ENCODE results near the gene GASK1A. TPM values are rescaled to one million over a fixed set of nuclear protein-coding genes. Genes with fewer than 3 reads are reported as not detected.

The GASK1A gene
- total and polyA plus RNA-seq, 2 of the 8 experiments (the other 6 are each of a cell fraction or from before 2014, with no cell fraction given) = 4.7 to 7.9 TPM

DNA sequence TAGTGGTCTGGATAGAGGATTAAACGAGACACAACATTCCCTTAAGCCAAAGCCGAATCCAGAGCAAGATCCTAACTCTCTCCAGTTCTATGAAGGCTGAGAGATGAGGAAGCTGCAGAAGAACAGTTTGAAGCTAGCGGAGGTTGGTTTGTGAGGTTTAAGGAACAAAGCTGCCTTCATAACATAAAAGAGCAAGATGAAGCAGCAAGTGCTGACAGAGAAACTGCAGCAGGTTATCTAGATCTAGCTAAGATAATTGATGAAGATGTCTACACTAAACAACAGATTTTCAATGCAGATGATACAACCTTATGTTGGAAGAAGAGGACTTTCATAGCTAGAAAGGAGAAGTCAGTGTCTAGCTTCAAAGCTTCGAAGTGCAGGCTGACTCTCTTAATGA lies 14.8 kb upstream of the GASK1A start:
- H2BK20ac ChIP-seq (ENCODE audit: low read length) = no peak overlapping the region
- H3K23ac ChIP-seq (ENCODE audit: insufficient read length) = no peak overlapping the region
- no peak overlapping the region for H2AFZ ChIP-seq (ENCODE audit: low read length)
- H2BK5ac ChIP-seq (ENCODE audit: low read depth, low read length) = no peak overlapping the region
- no peak overlapping the region for H2AK5ac ChIP-seq (ENCODE audit: low read depth, low read length)
- no peak overlapping the region for H2BK15ac ChIP-seq (ENCODE audit: low read length)
- ChIA-PET POLR2A (ENCODE audit: partially characterized antibody) (interaction anchor here (1.2 to 2.3 kb wide), 2 partner anchors 15 to 19 kb away, joined by 3 to 7 read pairs; partner anchors contain the start of gene GASK1A), CTCF (ENCODE audit: partially characterized antibody) (interaction anchor here (0.8 to 5.8 kb wide), 12 partner anchors 15 to 189 kb away, joined by 3 to 111 read pairs (median 4); partner anchors contain the start of gene GASK1A)
- H2BK12ac ChIP-seq (ENCODE audit: low read depth, low read length) = no peak overlapping the region
- H3K79me1 ChIP-seq (ENCODE audit: low read depth, low read length) = no peaks in the 10 kb centered on the region
- H3K4ac ChIP-seq (replicated peaks; ENCODE audit: insufficient read length, low read depth, low read length) = no peak overlapping the region
- H3K9me3 ChIP-seq (ENCODE audit: insufficient read depth in 2 of 2, low read depth in 1 of 2, low read length in 1 of 2) = no peaks in the 10 kb centered on the region
- no peak overlapping the region for H4K91ac ChIP-seq (replicated peaks; ENCODE audit: insufficient read length, low read length)
- no peak overlapping the region for H2BK120ac ChIP-seq (replicated peaks; ENCODE audit: low read depth, low read length)
- WGBS, 2 experiments (ENCODE audit: extremely low coverage in 1 of 2, insufficient coverage in 1 of 2, insufficient read length in 1 of 2, insufficient replicate concordance in 2 of 2, low coverage in 1 of 2, low lambda C conversion rate in 2 of 2, missing lambda C conversion rate in 1 of 2) = 86% methylated on average over 4 of the region's 4 CpGs; no CpG with 5 or more reads in 1 of the 2 experiments
- FAIRE-seq (no peak), DNase-seq (ENCODE audit: low read depth in 1 of 2, low spot score in 2 of 2) (no peak)
- H4K20me1 ChIP-seq (replicated peaks in 1 of 2; ENCODE audit: control insufficient read depth in 1 of 2, insufficient read depth in 2 of 2, low read length in 2 of 2) = no peaks in the 10 kb centered on the region
- H3K18ac ChIP-seq (ENCODE audit: extremely low read depth, low read length) = no peak overlapping the region
- no peak overlapping the region for H4K8ac ChIP-seq (ENCODE audit: extremely low read depth, insufficient read depth, low read length)
- H3K14ac ChIP-seq (ENCODE audit: insufficient read length) = no peak overlapping the region
- H3K23me2 ChIP-seq (ENCODE audit: low read depth, low read length) = no peaks in the 10 kb centered on the region
- no peaks in the 10 kb centered on the region for H3K36me3 ChIP-seq (ENCODE audit: control insufficient read depth in 2 of 4, insufficient read depth in 4 of 4, low read length in 3 of 4)
- H3K27me3 ChIP-seq (replicated peaks in 1 of 4; ENCODE audit: control insufficient read depth in 3 of 4, extremely low read depth in 1 of 4, insufficient read depth in 3 of 4, low read length in 3 of 4) = no peaks in the 10 kb centered on the region
- H4K5ac ChIP-seq (ENCODE audit: insufficient read length, low read depth, low read length) = no peak overlapping the region
- no peak overlapping the region for H3K4me2 ChIP-seq (ENCODE audit: insufficient read depth in 1 of 2, low read depth in 2 of 2, low read length in 2 of 2)
- H3K9ac ChIP-seq (replicated peaks in 1 of 4; ENCODE audit: extremely low read depth in 1 of 4, low read depth in 3 of 4, low read length in 3 of 4) = no peak overlapping the region
- H3K79me2 ChIP-seq (ENCODE audit: control insufficient read depth in 1 of 2, insufficient read depth in 2 of 2, low read length in 2 of 2) = no peaks in the 10 kb centered on the region
- no peak overlapping the region for H3K56ac ChIP-seq (replicated peaks; ENCODE audit: insufficient read length, low read depth, low read length)
- no peak overlapping the region for H3K4me3 ChIP-seq (ENCODE audit: extremely low read depth in 1 of 4, insufficient read depth in 2 of 4, low read depth in 3 of 4, low read length in 4 of 4)
- no peaks in the 10 kb centered on the region for H3K4me1 ChIP-seq (replicated peaks in 1 of 4; ENCODE audit: control insufficient read depth in 3 of 4, insufficient read depth in 4 of 4, low read length in 3 of 4)
- H3K27ac ChIP-seq (ENCODE audit: low read depth, low read length) = no peak overlapping the region
- TF ChIP-seq, protein P1, sequence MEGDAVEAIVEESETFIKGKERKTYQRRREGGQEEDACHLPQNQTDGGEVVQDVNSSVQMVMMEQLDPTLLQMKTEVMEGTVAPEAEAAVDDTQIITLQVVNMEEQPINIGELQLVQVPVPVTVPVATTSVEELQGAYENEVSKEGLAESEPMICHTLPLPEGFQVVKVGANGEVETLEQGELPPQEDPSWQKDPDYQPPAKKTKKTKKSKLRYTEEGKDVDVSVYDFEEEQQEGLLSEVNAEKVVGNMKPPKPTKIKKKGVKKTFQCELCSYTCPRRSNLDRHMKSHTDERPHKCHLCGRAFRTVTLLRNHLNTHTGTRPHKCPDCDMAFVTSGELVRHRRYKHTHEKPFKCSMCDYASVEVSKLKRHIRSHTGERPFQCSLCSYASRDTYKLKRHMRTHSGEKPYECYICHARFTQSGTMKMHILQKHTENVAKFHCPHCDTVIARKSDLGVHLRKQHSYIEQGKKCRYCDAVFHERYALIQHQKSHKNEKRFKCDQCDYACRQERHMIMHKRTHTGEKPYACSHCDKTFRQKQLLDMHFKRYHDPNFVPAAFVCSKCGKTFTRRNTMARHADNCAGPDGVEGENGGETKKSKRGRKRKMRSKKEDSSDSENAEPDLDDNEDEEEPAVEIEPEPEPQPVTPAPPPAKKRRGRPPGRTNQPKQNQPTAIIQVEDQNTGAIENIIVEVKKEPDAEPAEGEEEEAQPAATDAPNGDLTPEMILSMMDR (IDR thresholded peaks at IDR 0.05; ENCODE audit: control extremely low read depth in 1 of 3, insufficient read depth in 1 of 3, low read depth in 1 of 3, low read length in 3 of 3) = no peak
- TF ChIP-seq ATF2 (IDR thresholded peaks at IDR 0.05; ENCODE audit: low read length) (no peak), EZH2 (IDR thresholded peaks at IDR 0.05; ENCODE audit: low read depth, low read length, severe bottlenecking) (no peak), FOSL1 (IDR thresholded peaks at IDR 0.05; ENCODE audit: insufficient read depth, low read depth, low read length) (no peak), EP300 (IDR thresholded peaks at IDR 0.05; ENCODE audit: borderline replicate concordance in 1 of 2, low read depth in 2 of 2, low read length in 2 of 2) (no peak), RNF2 (IDR thresholded peaks at IDR 0.05; ENCODE audit: borderline replicate concordance, low read depth, low read length, missing control alignments, poor library complexity, severe bottlenecking) (no peak), CBX8 (IDR thresholded peaks at IDR 0.05; ENCODE audit: borderline replicate concordance, low read depth, low read length) (no peak), HDAC2 (IDR thresholded peaks at IDR 0.05; ENCODE audit: borderline replicate concordance in 1 of 2, low read depth in 2 of 2, low read length in 2 of 2) (no peak)
